Head of caudate nucleus (tissue), 42 donors: ENCODE data around the gene HSPB7.

Experiments
- DNase-seq, 42 donors: peaks; one replicate each; pipeline versions ENCODE4 v3.0.0 to v3.0.0-alpha.2; 2020 to 2021; ENCODE audit warnings: mixed read lengths in 7 of 42
- intact Hi-C: fragments of 100-400 bp; cut with DNase I; formaldehyde crosslinking; loops from one replicate; pipeline ENCODE4 v1.15.0; 2022

The HSPB7 gene

GRCh38 chr1:15968172-15968571, 49.7 kb downstream of the HSPB7 start:
- peak in 20 of 42 donors; percentile 28 to 74 (median 52) for DNase-seq
- intact Hi-C loops = loop anchor here (5.0 kb wide), 1 partner anchor 131 kb away; no protein-coding TSS in a partner anchor

DNA sequence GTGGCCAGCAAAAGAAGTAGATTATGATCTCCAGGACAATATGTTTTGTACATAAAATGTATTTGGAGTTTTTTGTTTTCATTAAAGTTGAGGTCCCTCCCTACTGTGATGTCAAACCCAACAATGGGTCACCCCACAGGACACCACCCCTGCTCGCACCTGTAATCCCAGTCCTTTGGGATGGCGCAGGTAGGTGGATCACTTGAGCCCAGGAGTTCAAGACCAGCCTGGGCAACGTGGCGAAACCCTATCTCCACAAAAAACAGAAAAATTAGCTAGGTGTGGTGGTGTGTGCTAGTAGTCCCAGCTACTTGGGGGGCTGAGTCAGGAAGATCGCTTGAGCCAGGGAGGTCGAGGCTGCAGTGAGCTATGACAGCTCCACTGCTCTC, 50.9 kb downstream of the HSPB7 start:
- intact Hi-C loops = loop anchor here (5.0 kb wide), 1 partner anchor 130 kb away; no protein-coding TSS in a partner anchor
- peak in 1 of 42 donors; percentile 19 for DNase-seq

- peak in 21 of 42 donors; percentile 22 to 76 (median 44) for DNase-seq
Observed at GRCh38 chr1:15966081-15966955, 51.5 kb downstream of the HSPB7 start.

GRCh38 chr1:15965228-15965767, 52.5 kb downstream of the HSPB7 start:
- intact Hi-C loops = loop anchor here (5.0 kb wide), 1 partner anchor 128 kb away; no protein-coding TSS in a partner anchor
- DNase-seq = peak in 41 of 42 donors; percentile 44 to 92 (median 78)

More at GRCh38 chr1:15966081-15966955, 51.5 kb downstream of the HSPB7 start:
- intact Hi-C loops = loop anchor here (5.0 kb wide), 1 partner anchor 129 kb away; no protein-coding TSS in a partner anchor
